Activated CD8-positive, alpha-beta memory T cell treated with anti-CD3 and anti-CD28 coated beads, Interleukin-2, amount 50 U/mL, for 1 hour (primary cell): ENCODE results near the gene CHKB.

Experiments used
- DNase-seq: peaks from one replicate; pipeline ENCODE4 v3.0.0-alpha.2; 2020; ENCODE audit errors: extremely low read depth

The CHKB gene

DNA sequence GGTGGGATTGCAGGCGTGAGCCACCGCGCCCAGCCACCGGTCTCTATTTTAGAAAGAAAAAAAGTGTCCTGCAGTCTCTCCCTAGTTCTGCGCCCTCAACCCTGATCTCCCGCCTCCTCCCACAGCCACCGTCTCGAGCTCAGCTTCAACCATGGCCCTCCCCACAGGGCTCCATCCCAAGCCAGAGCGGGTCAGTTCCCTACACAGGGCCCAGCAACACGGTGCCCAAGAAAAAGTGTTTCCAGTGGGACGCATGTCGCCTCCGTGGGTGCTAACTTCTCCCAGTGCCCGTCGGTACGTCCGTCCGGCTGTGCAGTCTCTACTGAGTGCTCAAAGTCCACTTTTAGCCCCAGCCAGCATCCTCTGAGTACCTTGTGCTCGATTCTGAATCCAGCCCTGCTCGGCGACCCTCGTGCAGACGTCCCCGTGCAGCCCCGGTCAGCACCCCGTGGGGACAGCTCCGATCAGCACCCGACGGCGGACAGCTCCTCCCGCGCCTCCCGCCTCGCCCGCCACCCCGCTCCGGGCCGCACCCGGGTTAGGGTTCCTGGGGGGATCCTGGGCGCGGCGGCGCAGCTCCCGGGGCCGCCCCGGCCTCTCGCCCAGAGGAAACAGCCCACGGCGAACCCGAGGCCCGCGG lies 17.3 kb upstream of the CHKB start:
- no peak for DNase-seq

DNA sequence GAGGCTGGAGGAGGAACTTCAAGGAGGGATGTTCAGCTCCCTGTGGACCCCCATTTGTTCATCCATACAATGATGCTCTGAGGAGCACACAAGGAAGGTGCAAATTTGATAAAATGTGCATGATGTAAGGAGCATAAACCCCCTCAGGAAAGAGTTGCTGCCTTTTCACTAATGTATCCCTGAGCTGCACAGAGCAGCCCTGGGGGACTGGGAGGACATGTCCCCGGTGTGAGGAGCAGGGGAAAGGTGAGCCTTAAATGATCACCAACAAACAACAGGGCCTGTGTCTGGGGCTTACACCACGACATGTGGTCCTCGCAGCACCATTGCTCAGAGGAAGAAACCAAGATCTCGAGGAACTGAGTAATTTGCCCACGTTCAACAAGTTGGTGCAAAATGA lies 14.4 kb upstream of the CHKB start:
- no peak for DNase-seq

GRCh38 chr22:50595189-50595588 lies 12.5 kb upstream of the CHKB start:
- no peak for DNase-seq

DNA sequence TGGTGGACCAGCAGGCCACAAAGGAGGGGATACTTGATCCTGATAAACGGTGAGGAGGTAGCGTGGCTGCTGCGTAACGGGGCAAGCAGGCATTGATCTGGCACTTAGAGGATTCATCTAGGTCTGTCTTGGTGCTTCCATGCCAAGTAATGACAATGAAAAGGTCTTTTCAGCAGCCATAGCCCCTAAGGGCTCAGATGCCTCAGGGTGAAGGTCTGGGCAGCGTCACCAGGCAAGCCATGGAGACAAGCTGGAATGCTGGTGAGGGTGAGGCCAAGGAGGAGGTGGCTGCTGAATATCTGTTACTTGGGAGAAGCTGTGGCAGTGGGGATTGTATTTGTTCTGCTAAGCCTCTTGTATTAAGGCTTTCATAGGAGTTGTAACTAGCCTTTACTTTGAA lies 4.8 kb upstream of the CHKB start:
- DNase-seq: no peak

- no peak for DNase-seq
Observed at GRCh38 chr22:50586416-50586815, 3.8 kb upstream of the CHKB start.

DNA sequence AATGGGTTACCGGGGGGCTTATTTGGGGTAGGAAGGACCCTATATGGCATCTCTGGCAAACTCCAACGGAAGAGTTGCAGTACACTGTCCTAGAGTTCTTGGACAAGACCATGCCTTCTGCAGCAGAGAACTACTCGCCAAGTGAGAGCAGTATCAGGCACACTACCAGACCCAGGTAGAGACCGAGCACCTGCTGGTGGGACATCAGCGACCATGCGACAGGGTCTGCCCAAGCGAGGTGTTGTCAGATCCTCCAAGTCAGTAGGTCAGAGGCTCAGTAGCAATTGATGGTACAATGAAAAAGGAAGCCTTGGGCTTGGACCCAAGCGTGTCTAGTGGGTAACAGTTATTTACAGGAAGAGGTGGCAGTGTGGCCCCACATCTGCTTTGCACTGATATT lies 3.1 kb upstream of the CHKB start:
- no peak for DNase-seq

GRCh38 chr22:50585238-50585637 lies 2.6 kb upstream of the CHKB start:
- no peak for DNase-seq

DNA sequence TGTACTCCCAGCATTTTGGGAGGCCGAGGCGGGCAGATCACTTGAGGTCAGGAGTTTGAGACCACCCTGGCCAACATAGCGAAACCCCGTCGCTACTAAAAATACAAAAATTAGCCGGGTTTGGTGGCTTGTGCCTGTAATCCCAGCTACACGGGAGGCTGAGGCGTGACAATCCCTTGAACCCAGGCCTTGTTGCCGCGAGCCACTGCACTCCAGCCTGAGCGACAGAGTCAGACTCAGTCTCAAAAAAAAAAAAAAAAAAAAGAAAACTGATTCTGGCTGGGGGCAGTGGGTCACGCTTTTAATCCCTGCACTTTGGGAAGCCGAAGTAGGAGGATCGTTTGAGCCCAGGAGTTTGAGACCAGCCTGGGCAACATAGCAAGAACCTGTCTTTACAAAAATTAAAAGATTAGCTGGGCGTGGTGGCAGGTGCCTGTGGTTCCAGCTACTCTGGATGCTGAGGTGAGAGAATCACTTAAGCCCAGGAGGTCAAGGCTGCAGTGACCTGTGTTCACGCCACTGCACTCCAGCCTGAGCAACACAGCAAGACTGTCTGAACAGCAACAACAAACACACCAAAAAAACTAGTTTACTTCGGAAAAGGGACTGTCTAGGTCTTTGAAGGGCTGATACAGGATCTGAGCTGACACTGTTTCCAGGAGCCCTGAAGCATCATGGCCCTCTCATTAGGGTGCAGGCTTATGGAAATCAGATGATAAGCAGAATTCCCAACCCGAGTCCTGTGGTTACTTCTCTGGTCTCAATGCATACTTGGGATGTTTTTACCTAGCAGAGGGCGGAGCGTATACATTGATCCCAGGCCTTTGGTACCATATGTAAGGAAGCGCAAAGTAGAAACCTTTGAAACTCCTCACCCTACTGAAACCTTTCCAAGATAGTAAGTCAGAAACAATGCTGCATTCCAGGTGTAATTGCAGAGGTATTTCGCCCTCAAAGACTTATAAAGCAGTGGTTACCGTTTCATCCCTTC lies 1.8 kb upstream of the CHKB start:
- DNase-seq: no peak

DNA sequence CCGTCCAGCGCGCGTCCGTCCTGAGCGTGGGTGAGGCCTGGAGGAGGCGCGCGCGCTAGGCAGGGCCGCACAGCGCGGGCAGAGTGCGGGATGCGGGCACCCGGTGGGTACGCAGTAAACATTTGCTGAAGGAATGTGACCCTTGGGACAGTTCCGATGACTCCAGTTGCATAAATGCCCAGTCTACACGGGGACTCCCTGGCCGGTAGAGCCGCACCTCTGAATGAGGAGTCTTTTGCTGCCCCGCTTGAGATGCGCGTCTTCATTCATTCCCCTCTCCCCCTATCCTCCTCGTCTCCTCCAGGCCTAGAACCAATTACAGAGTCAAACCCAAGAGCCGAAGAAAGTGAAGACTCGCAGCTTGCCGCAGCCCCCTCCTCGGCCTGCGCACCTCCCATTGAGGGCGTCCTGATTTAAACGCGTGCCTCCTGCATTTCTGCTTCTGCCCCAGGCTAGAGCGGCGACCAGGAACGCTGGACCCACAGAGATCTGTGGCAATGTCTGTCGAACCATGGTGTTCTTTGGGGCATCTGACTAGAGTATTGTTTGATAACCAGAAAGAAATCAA lies 729 bp upstream of the CHKB start:
- no peak for DNase-seq

DNA sequence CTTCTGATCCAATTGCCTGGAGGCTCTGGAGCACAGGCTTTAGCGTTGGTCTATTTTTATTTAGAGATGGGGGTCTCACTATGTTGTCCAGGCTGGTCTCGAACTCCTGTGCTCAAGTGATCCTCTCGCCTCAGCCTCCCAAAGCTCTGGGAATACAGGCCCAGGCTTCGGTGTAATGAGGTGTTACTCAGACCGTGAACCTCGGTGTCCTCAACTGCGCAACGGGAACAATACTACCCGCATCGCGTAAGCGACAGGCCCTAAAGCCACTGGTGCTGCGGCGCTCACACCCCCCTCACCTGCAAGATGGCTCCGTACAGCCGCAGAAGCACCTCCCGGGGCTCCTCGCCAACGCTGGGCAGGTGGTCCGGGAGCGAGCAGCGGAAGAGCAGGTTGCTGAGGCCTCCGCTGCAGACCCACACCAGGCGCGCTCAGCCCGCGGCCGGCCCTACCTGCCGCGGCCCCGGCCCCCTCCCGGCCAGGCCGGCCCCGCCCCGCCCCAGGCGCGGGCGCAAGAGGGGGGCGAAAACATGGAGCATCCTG lies 628 bp downstream of the CHKB start:
- DNase-seq: no peak

DNA sequence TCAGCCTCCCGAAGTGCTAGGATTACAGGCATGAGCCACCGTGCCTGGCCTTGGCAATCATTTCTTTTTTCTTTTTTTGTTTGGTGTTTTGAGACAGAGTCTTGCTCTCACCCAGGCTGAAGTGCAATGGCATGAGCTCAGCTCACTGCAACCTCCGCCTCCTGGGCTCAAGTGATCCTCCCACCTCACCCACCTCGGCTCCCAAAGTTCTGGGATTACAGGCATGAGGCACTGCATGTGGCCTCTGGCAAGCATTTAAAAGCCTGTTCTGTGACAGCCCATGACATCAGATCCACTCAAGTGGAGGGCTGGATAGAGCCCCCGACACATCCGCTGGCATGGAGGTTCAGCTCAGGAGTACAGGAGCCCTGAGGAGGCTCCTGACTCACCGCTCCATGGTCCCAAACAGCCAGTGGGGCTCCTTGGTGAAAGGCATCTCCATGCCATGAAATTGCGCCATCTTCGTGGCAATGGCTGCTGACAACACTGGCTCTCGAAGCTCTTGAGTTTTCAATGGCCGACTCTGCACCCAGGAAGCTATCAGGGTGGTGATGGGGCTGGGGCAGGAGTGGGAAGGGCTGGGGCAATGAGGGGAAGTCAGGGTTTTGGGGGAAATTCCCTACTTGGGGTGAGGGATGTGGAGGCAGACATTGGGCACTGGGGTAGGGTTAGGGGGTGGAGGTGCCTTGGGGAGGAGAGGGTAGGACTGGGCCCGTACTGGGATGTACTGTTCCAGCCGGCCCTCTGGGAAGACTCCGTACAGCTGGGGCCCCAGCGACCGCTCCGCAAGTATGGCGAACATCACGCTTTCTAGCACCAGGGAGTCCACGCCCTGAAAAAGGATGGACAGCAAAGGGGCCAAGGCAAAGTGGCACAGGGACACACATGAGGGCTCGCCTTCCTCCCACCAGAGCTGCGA lies 1.4 kb downstream of the CHKB start:
- DNase-seq: no peak

DNA sequence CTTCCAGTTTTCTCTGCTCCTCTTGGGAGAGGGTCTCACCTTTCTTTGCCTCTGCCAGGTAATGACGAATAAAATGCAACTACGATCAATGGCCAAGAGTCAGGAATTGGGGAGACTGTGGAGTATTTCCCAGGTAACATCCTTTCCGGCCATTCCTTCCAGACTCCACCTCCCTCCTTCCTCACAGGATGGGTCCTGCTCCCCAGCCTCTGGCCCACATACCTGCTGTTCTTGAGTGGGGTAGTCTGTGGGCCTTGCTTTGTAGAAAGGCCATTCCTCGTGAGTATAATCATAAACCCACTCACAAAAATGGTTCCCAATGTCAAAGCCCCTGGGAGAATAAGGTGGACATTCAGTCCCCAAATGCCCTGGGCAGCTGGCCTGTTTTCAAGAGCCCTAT lies 2.9 kb downstream of the CHKB start:
- no peak for DNase-seq

DNA sequence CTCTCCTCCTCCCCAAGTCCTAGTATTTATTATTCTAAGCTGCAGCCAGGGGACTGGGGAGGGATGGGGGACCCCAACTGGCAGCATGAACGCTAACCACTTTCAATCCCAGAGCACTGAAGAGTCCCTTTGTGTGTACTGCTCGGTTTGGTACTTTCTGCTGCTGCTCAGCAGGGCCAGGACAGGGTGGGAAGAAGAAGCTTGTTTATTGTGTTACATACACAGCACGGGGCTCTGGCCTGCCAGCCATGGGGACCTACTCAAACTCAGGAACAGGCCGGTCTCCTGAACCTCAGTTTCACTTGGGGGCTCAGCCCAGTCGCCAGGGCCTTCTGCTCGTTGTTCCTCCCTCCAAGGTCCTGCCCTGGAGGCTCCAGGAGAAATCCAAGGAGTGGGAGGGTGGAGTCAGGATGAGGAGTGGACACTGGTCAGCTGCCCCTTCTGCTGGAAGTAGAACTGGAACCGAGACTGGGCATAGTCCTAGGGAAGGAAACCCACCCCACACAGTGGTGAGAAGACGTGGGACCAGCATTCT lies 3.8 kb downstream of the CHKB start:
- DNase-seq: no peak

DNA sequence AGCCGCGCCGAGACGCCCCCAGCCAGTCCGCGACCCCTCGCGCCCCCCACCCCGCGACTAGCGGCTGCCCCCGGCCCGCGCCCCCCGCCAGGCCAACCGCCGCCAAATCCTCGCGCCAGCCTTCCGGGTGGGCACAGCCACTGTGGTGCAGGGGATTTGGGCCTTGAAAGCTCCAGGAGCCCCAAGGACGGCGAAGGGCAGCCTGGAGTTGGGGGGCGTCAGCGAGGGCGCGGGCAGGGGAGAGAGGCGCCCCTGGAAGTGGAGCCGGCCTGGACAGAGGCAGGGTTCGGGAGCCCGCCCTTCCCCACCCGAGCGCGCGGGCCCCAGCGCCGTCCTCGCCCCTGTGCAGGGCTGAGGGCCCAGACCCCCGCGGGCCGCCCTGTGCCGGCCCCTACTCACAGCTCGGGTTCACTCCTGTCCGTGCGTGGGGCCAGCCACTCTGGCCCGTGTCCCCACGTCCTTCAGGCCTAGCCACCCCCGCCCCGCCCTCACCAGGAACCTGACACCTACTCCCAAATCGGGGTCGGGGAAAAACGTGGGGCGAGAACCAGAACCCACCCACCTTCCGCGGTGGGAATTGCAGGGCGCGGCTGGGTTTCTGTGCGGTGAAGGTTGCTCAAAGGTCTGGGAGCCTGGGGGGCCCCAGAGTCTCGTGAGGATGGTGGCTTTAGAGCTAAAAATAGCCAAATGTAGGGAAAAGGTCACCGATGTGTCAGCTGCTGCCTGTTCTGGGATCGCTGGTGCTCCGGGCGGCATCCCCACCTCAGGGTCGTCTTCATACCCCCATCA lies 4.5 kb downstream of the CHKB start, which contains the start of gene CPT1B:
TSS of gene CPT1B (minus strand) at position 441 of the 789 bp plus-strand sequence. CDS start 512 bp downstream, outside the sequence.
- no peak for DNase-seq

DNA sequence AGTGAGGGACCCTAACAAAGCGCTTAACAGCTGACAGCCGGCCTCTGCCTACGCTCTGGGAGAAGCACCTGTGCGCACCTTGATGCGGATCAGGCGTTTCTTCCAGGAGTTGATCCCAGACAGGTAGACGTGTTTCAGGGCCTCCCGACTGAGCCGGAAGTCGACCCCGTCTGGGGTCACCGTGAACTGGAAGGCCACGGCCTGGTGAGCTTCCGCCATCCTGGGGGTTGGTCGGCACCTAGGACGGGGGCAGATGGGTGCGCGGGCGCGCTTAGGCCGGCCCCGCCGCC lies 5.0 kb downstream of the CHKB start:
- no peak for DNase-seq

GRCh38 chr22:50576806-50577696 lies 5.6 kb downstream of the CHKB start:
- no peak for DNase-seq

GRCh38 chr22:50576070-50576469 lies 6.6 kb downstream of the CHKB start:
- DNase-seq: no peak

- no peak for DNase-seq
Observed at GRCh38 chr22:50575426-50575941, 7.2 kb downstream of the CHKB start.

- no peak for DNase-seq
Observed at GRCh38 chr22:50574383-50574755, 8.3 kb downstream of the CHKB start.
